ENCODE data around the gene CC2D1A. TPM values are rescaled to one million over a fixed set of nuclear protein-coding genes. Genes with fewer than 3 reads are reported as not detected.

Gene CC2D1A
- total RNA-seq, 1 donor from 2014 or later: 31.7 TPM

- Mint-ChIP-seq H3K9me3 (no peaks in the 10 kb centered on the region), H3K4me3 (peak within 1 kb of the TSS; percentile 99), H3K27me3 (ENCODE audit: low read depth) (no peaks in the 10 kb centered on the region), H3K36me3 (ENCODE audit: low read depth) (no peaks in the 10 kb centered on the region), H3K4me1 (peaks cover 15% of the 10 kb centered on the region), H3K27ac (ENCODE audit: unreplicated experiment) (peak within 1 kb of the TSS; percentile 87)
- TF ChIP-seq CTCF (conservative IDR thresholded peaks at IDR 0.05): no peak
- DNase-seq (ENCODE audit: low read depth, low spot score): peak; percentile 99
Observed at GRCh38 chr19:13952154-13952930, 46.3 kb downstream of the CC2D1A start, which contains the start of gene DCAF15. TSS of gene DCAF15 (plus strand) at chr19:13952509. CDS start at chr19:13952513, 4 bp downstream.

- Mint-ChIP-seq H3K27me3 (ENCODE audit: low read depth) (no peaks in the 10 kb centered on the region), H3K4me1 (peaks cover 15% of the 10 kb centered on the region), H3K4me3 (peak overlapping the region; percentile 90), H3K36me3 (ENCODE audit: low read depth) (no peaks in the 10 kb centered on the region), H3K27ac (ENCODE audit: unreplicated experiment) (peak overlapping the region; percentile 67), H3K9me3 (no peaks in the 10 kb centered on the region)
- TF ChIP-seq CTCF (conservative IDR thresholded peaks at IDR 0.05): no peak
- DNase-seq (ENCODE audit: low read depth, low spot score): no peak
Observed at GRCh38 chr19:13952931-13953531, 47.0 kb downstream of the CC2D1A start.

- peaks cover 15% of the 10 kb centered on the region for H3K4me1 Mint-ChIP-seq
- no peak overlapping the region for H3K27ac Mint-ChIP-seq (ENCODE audit: unreplicated experiment)
- H3K4me3 Mint-ChIP-seq: peak overlapping the region; percentile 90
- H3K9me3 Mint-ChIP-seq: no peaks in the 10 kb centered on the region
- no peaks in the 10 kb centered on the region for H3K27me3 Mint-ChIP-seq (ENCODE audit: low read depth)
- no peaks in the 10 kb centered on the region for H3K36me3 Mint-ChIP-seq (ENCODE audit: low read depth)
- TF ChIP-seq CTCF (conservative IDR thresholded peaks at IDR 0.05): no peak
- no peak for DNase-seq (ENCODE audit: low read depth, low spot score)
Observed at GRCh38 chr19:13954185-13954584, 48.2 kb downstream of the CC2D1A start.

GRCh38 chr19:13955662-13956364 is 49.8 kb downstream of the CC2D1A start:
- TF ChIP-seq CTCF (conservative IDR thresholded peaks at IDR 0.05): no peak
- Mint-ChIP-seq H3K4me3 (no peak overlapping the region), H3K9me3 (no peaks in the 10 kb centered on the region), H3K27me3 (ENCODE audit: low read depth) (no peaks in the 10 kb centered on the region), H3K4me1 (peaks cover 15% of the 10 kb centered on the region), H3K27ac (ENCODE audit: unreplicated experiment) (no peak overlapping the region), H3K36me3 (ENCODE audit: low read depth) (no peaks in the 10 kb centered on the region)
- no peak for DNase-seq (ENCODE audit: low read depth, low spot score)

- H3K27me3 Mint-ChIP-seq (ENCODE audit: low read depth): no peaks in the 10 kb centered on the region
- no peak for DNase-seq (ENCODE audit: low read depth, low spot score)
- H3K4me3 Mint-ChIP-seq: no peak overlapping the region
- H3K4me1 Mint-ChIP-seq: peaks cover 17% of the 10 kb centered on the region
- H3K9me3 Mint-ChIP-seq: no peaks in the 10 kb centered on the region
- TF ChIP-seq CTCF (conservative IDR thresholded peaks at IDR 0.05): no peak
- H3K36me3 Mint-ChIP-seq (ENCODE audit: low read depth): peaks cover 1% of the 10 kb centered on the region
- H3K27ac Mint-ChIP-seq (ENCODE audit: unreplicated experiment): no peak overlapping the region
Observed at GRCh38 chr19:13956365-13956744, 50.4 kb downstream of the CC2D1A start.
